ENCODE measurements around the gene CHAC1.
"Not testable (repeated sequence)": the region's sequence is repeated elsewhere in the genome, so short reads cannot be mapped to it uniquely, and the experiment has no call there.

Gene CHAC1

GRCh38 chr15:40960925-40961324 lies 7.7 kb downstream of the CHAC1 start:
- H3K4me1 ChIP-seq (ENCODE audit: control insufficient read depth in 1 of 2, insufficient read depth in 2 of 2, low read length in 2 of 2) = peaks cover 0 to 5% of the 10 kb centered on the region in 2 donors
- no peaks in the 10 kb centered on the region for H3K27me3 ChIP-seq (ENCODE audit: low read depth, low read length)
- no peaks in the 10 kb centered on the region for H3K36me3 ChIP-seq (ENCODE audit: control insufficient read depth in 1 of 2, insufficient read depth in 2 of 2, low read length in 2 of 2)
- no peak overlapping the region for H3K27ac ChIP-seq (ENCODE audit: low read length)
- no peaks in the 10 kb centered on the region for H3K9me3 ChIP-seq (ENCODE audit: control insufficient read depth in 1 of 2, low read length in 2 of 2)
- no peak overlapping the region for H3K4me3 ChIP-seq (ENCODE audit: low read depth in 1 of 2, low read length in 2 of 2)

- H3K4me3 ChIP-seq (ENCODE audit: low read depth in 1 of 2, low read length in 2 of 2); H3K9me3 ChIP-seq (ENCODE audit: control insufficient read depth in 1 of 2, low read length in 2 of 2); H3K36me3 ChIP-seq (ENCODE audit: control insufficient read depth in 1 of 2, insufficient read depth in 2 of 2, low read length in 2 of 2); H3K27ac ChIP-seq (ENCODE audit: low read length); H3K27me3 ChIP-seq (ENCODE audit: low read depth, low read length); H3K4me1 ChIP-seq (ENCODE audit: control insufficient read depth in 1 of 2, insufficient read depth in 2 of 2, low read length in 2 of 2): not testable (repeated sequence)
Measured at GRCh38 chr15:40961740-40962139, 8.5 kb downstream of the CHAC1 start.

DNA sequence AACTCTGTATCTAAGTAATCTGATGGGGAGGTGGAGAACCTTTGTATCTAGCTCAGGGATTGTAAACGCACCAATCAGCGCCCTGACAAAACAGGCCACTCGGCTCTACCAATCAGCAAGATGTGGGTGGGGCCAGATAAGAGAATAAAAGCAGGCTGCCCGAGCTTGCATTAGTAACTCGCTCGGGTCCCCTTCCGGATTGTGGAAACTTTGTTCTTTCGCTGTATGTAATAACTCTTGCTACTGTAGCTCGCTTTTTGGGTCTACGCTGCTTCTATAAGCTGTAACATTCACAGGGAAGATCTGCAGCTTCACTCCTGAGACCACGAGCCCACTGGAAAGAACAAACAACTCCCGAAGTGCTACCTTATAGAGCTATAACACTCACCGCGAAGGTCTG lies 9.0 kb downstream of the CHAC1 start:
- not testable (repeated sequence) for H3K4me1 ChIP-seq (ENCODE audit: control insufficient read depth in 1 of 2, insufficient read depth in 2 of 2, low read length in 2 of 2); H3K36me3 ChIP-seq (ENCODE audit: control insufficient read depth in 1 of 2, insufficient read depth in 2 of 2, low read length in 2 of 2); H3K27ac ChIP-seq (ENCODE audit: low read length); H3K9me3 ChIP-seq (ENCODE audit: control insufficient read depth in 1 of 2, low read length in 2 of 2); H3K4me3 ChIP-seq (ENCODE audit: low read depth in 1 of 2, low read length in 2 of 2); H3K27me3 ChIP-seq (ENCODE audit: low read depth, low read length)

- no peaks in the 10 kb centered on the region for H3K9me3 ChIP-seq (ENCODE audit: control insufficient read depth in 1 of 2, low read length in 2 of 2)
- no peak overlapping the region for H3K27ac ChIP-seq (ENCODE audit: low read length)
- no peak overlapping the region for H3K4me3 ChIP-seq (ENCODE audit: low read depth in 1 of 2, low read length in 2 of 2)
- no peaks in the 10 kb centered on the region for H3K36me3 ChIP-seq (ENCODE audit: control insufficient read depth in 1 of 2, insufficient read depth in 2 of 2, low read length in 2 of 2)
- no peaks in the 10 kb centered on the region for H3K4me1 ChIP-seq (ENCODE audit: control insufficient read depth in 1 of 2, insufficient read depth in 2 of 2, low read length in 2 of 2)
- H3K27me3 ChIP-seq (ENCODE audit: low read depth, low read length) = no peaks in the 10 kb centered on the region
Measured at GRCh38 chr15:40963201-40963600, 9.9 kb downstream of the CHAC1 start.

- Histone ChIP-seq H3K9me3 (ENCODE audit: control insufficient read depth in 1 of 2, low read length in 2 of 2) (no peaks in the 10 kb centered on the region), H3K36me3 (ENCODE audit: control insufficient read depth in 1 of 2, insufficient read depth in 2 of 2, low read length in 2 of 2) (no peaks in the 10 kb centered on the region)
Measured at GRCh38 chr15:40964006-40964405, 10.7 kb downstream of the CHAC1 start.

GRCh38 chr15:40964634-40965033 lies 11.4 kb downstream of the CHAC1 start:
- no peaks in the 10 kb centered on the region for H3K36me3 ChIP-seq (ENCODE audit: control insufficient read depth in 1 of 2, insufficient read depth in 2 of 2, low read length in 2 of 2)
- H3K27ac ChIP-seq (ENCODE audit: low read length) = no peak overlapping the region
- H3K4me1 ChIP-seq (ENCODE audit: control insufficient read depth in 1 of 2, insufficient read depth in 2 of 2, low read length in 2 of 2) = no peaks in the 10 kb centered on the region
- H3K4me3 ChIP-seq (ENCODE audit: low read depth in 1 of 2, low read length in 2 of 2) = no peak overlapping the region
- H3K9me3 ChIP-seq (ENCODE audit: control insufficient read depth in 1 of 2, low read length in 2 of 2) = no peaks in the 10 kb centered on the region
- no peaks in the 10 kb centered on the region for H3K27me3 ChIP-seq (ENCODE audit: low read depth, low read length)

More at GRCh38 chr15:40964006-40964405, 10.7 kb downstream of the CHAC1 start:
- H3K4me3 ChIP-seq (ENCODE audit: low read depth in 1 of 2, low read length in 2 of 2) = no peak overlapping the region
- no peaks in the 10 kb centered on the region for H3K27me3 ChIP-seq (ENCODE audit: low read depth, low read length)
- no peak overlapping the region for H3K27ac ChIP-seq (ENCODE audit: low read length)
- no peaks in the 10 kb centered on the region for H3K4me1 ChIP-seq (ENCODE audit: control insufficient read depth in 1 of 2, insufficient read depth in 2 of 2, low read length in 2 of 2)

DNA sequence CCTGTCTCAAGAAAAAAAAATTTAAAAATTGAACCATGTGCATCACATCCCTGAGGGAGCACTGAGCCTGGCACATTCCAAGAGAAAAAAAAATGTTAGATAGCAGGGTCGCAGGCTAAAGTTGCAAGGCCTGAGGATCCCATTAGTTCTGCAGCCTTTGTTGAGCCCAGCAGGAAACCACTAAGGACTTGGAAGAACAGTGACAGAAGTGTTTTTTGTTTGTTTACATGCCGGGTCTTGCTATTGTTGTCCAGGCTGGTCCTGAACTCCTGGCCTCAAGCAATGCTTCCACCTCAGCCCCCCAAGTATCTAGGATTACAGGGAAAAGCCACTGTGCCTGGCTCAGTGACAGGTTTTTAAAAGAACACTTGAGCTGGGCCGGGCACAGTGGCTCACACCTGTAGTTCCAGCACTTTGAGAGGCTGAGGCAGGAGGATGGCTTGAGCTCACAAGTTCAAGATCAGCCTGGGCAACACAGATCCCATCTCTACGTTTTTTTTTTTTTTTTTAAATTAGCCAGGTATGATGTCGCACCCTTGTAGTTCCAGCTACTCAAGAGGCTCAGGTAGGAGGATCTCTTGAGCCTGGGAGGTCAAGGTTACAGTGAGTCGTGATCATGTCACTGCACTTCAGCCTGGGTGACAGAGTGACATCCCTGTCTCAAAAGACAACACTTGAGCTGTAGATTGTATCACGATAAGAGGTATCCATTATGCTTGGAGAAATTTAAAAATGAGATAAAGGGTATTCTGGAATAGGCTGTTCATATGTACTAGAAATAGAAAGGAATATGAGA lies 15.2 kb downstream of the CHAC1 start:
- H3K36me3 ChIP-seq (ENCODE audit: control insufficient read depth in 1 of 2, insufficient read depth in 2 of 2, low read length in 2 of 2) = no peaks in the 10 kb centered on the region
- H3K27ac ChIP-seq (ENCODE audit: low read length) = no peak overlapping the region
- no peaks in the 10 kb centered on the region for H3K9me3 ChIP-seq (ENCODE audit: control insufficient read depth in 1 of 2, low read length in 2 of 2)
- no peak overlapping the region for H3K4me3 ChIP-seq (ENCODE audit: low read depth in 1 of 2, low read length in 2 of 2)
- H3K27me3 ChIP-seq (ENCODE audit: low read depth, low read length) = no peaks in the 10 kb centered on the region
- H3K4me1 ChIP-seq (ENCODE audit: control insufficient read depth in 1 of 2, insufficient read depth in 2 of 2, low read length in 2 of 2) = no peaks in the 10 kb centered on the region

DNA sequence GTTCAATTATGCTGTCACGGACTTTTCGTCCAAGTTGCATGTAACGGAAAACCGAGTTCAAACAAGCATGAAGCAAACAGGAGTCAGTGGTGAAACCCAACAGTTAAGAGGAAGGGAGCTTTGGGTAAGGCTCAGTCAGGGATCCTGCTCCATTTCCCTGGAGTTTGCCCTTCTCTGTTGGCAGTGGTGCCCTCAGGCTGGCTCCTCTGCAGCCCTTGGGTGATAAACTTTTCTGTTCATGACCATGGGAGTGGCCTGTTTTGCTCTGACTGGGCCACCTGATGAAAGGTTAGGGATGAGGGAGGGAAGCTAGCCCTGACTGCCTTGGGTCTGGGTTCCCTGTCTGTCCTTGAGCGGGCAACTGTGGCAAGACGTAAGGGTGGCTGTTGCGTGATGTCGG lies 16.1 kb downstream of the CHAC1 start:
- Histone ChIP-seq H3K27me3 (ENCODE audit: low read depth, low read length) (no peaks in the 10 kb centered on the region), H3K4me1 (ENCODE audit: control insufficient read depth in 1 of 2, insufficient read depth in 2 of 2, low read length in 2 of 2) (no peaks in the 10 kb centered on the region), H3K9me3 (ENCODE audit: control insufficient read depth in 1 of 2, low read length in 2 of 2) (no peaks in the 10 kb centered on the region), H3K4me3 (ENCODE audit: low read depth in 1 of 2, low read length in 2 of 2) (no peak overlapping the region), H3K36me3 (ENCODE audit: control insufficient read depth in 1 of 2, insufficient read depth in 2 of 2, low read length in 2 of 2) (no peaks in the 10 kb centered on the region), H3K27ac (ENCODE audit: low read length) (no peak overlapping the region)

DNA sequence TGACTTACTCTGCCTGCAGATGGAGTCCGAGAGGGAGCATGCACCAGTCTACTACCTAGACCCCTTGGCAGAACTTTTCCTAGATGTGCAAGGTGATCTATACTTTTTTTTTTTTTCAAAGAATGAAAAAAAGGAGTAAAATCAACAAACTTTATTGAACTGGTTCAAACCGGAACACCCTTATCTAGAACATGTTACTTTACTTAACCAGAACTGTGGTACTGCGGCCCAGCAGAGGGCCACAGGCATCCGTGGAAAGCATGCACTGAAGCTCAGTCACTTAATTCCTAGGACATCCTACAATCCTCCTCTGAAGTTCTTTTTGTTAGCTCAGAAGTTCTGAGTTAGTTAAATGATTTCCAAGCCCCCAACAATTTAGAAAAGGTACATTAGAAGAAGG lies 21.6 kb downstream of the CHAC1 start:
- Histone ChIP-seq H3K9me3 (ENCODE audit: control insufficient read depth in 1 of 2, low read length in 2 of 2) (no peaks in the 10 kb centered on the region), H3K27ac (ENCODE audit: low read length) (no peak overlapping the region), H3K27me3 (ENCODE audit: low read depth, low read length) (no peaks in the 10 kb centered on the region), H3K36me3 (ENCODE audit: control insufficient read depth in 1 of 2, insufficient read depth in 2 of 2, low read length in 2 of 2) (peaks cover 32 to 37% of the 10 kb centered on the region in 2 donors), H3K4me1 (ENCODE audit: control insufficient read depth in 1 of 2, insufficient read depth in 2 of 2, low read length in 2 of 2) (peaks cover 0 to 3% of the 10 kb centered on the region in 2 donors), H3K4me3 (ENCODE audit: low read depth in 1 of 2, low read length in 2 of 2) (no peak overlapping the region)

DNA sequence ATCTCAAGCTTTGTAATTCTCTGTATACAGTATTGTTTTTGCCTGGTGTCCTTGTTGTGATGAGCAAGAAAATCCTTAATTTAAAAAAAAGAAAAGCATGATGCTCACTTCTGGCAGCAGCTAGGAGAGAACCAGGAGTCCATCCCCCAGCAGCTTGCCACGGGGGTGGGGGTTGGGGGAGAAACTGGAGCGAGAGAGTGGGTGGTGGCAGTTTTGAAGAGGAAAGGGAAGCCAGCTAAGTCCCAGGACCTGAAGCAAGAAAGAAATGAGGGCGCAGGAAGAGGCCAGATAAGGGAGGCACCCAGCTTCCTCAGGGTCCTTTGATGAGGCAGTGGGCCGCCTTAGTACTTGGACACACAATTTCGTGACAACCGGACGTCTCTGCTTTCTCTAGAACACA lies 23.5 kb downstream of the CHAC1 start:
- H3K27ac ChIP-seq (ENCODE audit: low read length) = no peak overlapping the region
- H3K27me3 ChIP-seq (ENCODE audit: low read depth, low read length) = no peaks in the 10 kb centered on the region
- H3K4me3 ChIP-seq (ENCODE audit: low read depth in 1 of 2, low read length in 2 of 2) = no peak overlapping the region
- peaks cover 51 to 52% of the 10 kb centered on the region in 2 donors for H3K36me3 ChIP-seq (ENCODE audit: control insufficient read depth in 1 of 2, insufficient read depth in 2 of 2, low read length in 2 of 2)
- H3K9me3 ChIP-seq (ENCODE audit: control insufficient read depth in 1 of 2, low read length in 2 of 2) = no peaks in the 10 kb centered on the region
- H3K4me1 ChIP-seq (ENCODE audit: control insufficient read depth in 1 of 2, insufficient read depth in 2 of 2, low read length in 2 of 2) = peaks cover 0 to 3% of the 10 kb centered on the region in 2 donors

DNA sequence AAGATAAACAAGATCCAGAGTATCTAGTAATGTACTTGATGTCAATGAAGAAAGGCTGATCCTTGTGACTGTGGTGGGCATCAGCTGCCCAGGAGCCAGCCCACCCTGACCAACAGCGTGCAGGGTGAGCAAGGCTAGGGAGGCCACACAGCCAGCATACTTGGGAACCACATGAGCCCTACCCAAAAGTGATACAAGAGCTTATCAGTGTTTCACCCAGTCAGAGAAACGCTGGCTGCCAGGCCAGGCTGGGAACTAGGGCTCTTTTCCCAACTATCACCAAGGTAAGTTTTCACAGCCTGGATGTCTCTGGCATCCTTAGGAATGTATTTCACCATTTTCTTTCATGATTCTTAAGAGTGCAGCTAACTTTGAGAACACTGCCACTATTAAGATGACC lies 24.9 kb downstream of the CHAC1 start:
- no peak overlapping the region for H3K27ac ChIP-seq (ENCODE audit: low read length)
- H3K4me1 ChIP-seq (ENCODE audit: control insufficient read depth in 1 of 2, insufficient read depth in 2 of 2, low read length in 2 of 2) = peaks cover 0 to 3% of the 10 kb centered on the region in 2 donors
- no peaks in the 10 kb centered on the region for H3K9me3 ChIP-seq (ENCODE audit: control insufficient read depth in 1 of 2, low read length in 2 of 2)
- no peaks in the 10 kb centered on the region for H3K27me3 ChIP-seq (ENCODE audit: low read depth, low read length)
- peaks cover 65% of the 10 kb centered on the region in 2 donors for H3K36me3 ChIP-seq (ENCODE audit: control insufficient read depth in 1 of 2, insufficient read depth in 2 of 2, low read length in 2 of 2)
- H3K4me3 ChIP-seq (ENCODE audit: low read depth in 1 of 2, low read length in 2 of 2) = no peak overlapping the region

DNA sequence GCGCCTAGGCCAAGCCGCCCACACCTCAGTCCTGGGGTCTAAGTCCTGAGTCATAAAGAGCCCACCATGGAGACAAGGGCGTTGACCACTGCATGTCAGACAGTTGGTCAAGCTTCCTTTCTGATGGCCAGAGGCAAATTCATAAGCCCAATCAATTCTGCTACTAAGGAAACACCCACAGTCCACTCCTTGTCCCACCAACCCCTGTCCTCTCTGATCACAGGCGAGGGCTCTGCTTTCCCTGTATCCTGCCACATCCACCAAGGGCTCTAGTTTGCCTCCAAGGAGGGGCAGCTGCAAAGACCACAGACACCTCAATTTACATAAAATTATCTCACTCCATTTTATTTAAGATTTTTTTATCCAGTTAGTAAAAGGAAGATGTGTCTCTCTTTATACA lies 25.3 kb downstream of the CHAC1 start:
- Histone ChIP-seq H3K4me3 (ENCODE audit: low read depth in 1 of 2, low read length in 2 of 2) (no peak overlapping the region), H3K27ac (ENCODE audit: low read length) (no peak overlapping the region), H3K36me3 (ENCODE audit: control insufficient read depth in 1 of 2, insufficient read depth in 2 of 2, low read length in 2 of 2) (peaks cover 69% of the 10 kb centered on the region in 2 donors), H3K4me1 (ENCODE audit: control insufficient read depth in 1 of 2, insufficient read depth in 2 of 2, low read length in 2 of 2) (peaks cover 0 to 3% of the 10 kb centered on the region in 2 donors), H3K9me3 (ENCODE audit: control insufficient read depth in 1 of 2, low read length in 2 of 2) (no peaks in the 10 kb centered on the region), H3K27me3 (ENCODE audit: low read depth, low read length) (no peaks in the 10 kb centered on the region)

Data from muscle layer of duodenum (tissue), 2 donors.